ENCODE measurements around the gene PLGRKT. TPM values are rescaled to one million over a fixed set of nuclear protein-coding genes. Genes with fewer than 3 reads are reported as not detected.

Gene PLGRKT
- total RNA-seq, 4 donors from 2014 or later = 8.9 to 15.3 (median 12.3) TPM

DNA sequence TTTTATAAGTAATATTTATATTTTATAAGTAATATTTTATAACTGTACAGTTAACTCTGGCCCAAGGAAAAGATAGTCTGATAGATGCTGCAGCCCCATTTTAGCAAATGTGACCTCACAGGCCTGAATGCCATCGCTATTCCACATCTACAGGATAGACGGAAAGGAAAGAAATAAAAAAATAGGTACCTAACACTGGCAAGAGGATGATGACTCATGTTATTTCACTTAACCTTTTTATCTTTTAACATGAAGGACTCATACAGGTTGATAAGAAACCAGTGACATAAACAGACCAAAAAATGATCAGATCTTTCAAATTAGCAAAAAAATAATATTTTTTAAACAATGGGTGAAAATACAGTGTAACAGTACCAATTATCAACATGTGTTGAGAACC is 15.3 kb upstream of the PLGRKT start:
- ATAC-seq (ENCODE audit: low FRiP score) (no peak), DNase-seq (ENCODE audit: low spot score) (no peak)
- TF ChIP-seq, protein P1, sequence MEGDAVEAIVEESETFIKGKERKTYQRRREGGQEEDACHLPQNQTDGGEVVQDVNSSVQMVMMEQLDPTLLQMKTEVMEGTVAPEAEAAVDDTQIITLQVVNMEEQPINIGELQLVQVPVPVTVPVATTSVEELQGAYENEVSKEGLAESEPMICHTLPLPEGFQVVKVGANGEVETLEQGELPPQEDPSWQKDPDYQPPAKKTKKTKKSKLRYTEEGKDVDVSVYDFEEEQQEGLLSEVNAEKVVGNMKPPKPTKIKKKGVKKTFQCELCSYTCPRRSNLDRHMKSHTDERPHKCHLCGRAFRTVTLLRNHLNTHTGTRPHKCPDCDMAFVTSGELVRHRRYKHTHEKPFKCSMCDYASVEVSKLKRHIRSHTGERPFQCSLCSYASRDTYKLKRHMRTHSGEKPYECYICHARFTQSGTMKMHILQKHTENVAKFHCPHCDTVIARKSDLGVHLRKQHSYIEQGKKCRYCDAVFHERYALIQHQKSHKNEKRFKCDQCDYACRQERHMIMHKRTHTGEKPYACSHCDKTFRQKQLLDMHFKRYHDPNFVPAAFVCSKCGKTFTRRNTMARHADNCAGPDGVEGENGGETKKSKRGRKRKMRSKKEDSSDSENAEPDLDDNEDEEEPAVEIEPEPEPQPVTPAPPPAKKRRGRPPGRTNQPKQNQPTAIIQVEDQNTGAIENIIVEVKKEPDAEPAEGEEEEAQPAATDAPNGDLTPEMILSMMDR (IDR thresholded peaks at IDR 0.05) = no peak

DNA sequence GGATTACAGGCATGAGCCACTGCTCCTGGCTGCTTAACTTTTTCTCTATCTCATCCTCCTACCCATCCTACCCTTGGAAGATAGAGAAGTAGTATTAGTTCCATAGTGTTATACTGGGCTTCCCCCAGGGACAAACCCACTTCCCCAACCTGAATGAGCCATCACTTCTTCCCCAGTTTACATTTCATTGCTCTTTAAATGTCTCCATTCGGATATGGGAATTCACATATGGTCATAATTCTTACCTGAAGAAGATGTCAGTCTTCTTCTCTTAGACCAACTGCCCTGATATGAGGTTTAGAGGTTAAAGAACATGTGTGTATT is 14.5 kb upstream of the PLGRKT start:
- ATAC-seq (ENCODE audit: low FRiP score) (no peak), DNase-seq (ENCODE audit: low spot score) (no peak)
- TF ChIP-seq, protein P1 (IDR thresholded peaks at IDR 0.05) = no peak

GRCh38 chr9:5450359-5451091 is 12.8 kb upstream of the PLGRKT start, which contains the start of gene CD274:
TSS of gene CD274 (plus strand) at chr9:5450542. CDS start at chr9:5456114, 5,572 bp downstream.
- ATAC-seq (ENCODE audit: low FRiP score) (peak; percentile 97), DNase-seq (ENCODE audit: low spot score) (peak; percentile 56)
- TF ChIP-seq, protein P1 (IDR thresholded peaks at IDR 0.05) = no peak

DNA sequence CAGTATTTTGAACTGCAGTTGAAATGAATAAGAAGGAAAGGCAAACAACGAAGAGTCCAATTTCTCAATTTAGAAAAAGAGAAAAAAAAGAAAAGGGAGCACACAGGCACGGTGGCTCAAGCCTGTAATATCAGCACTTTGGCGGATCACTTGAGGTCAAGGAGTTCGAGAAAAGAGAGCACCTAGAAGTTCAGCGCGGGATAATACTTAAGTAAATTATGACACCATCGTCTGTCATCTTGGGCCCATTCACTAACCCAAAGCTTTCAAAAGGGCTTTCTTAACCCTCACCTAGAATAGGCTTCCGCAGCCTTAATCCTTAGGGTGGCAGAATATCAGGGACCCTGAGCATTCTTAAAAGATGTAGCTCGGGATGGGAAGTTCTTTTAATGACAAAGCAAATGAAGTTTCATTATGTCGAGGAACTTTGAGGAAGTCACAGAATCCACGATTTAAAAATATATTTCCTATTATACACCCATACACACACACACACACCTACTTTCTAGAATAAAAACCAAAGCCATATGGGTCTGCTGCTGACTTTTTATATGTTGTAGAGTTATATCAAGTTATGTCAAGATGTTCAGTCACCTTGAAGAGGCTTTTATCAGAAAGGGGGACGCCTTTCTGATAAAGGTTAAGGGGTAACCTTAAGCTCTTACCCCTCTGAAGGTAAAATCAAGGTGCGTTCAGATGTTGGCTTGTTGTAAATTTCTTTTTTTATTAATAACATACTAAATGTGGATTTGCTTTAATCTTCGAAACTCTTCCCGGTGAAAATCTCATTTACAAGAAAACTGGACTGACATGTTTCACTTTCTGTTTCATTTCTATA is 12.0 kb upstream of the PLGRKT start:
- ATAC-seq (ENCODE audit: low FRiP score) (no peak), DNase-seq (ENCODE audit: low spot score) (no peak)
- TF ChIP-seq, protein P1 (IDR thresholded peaks at IDR 0.05) = no peak

DNA sequence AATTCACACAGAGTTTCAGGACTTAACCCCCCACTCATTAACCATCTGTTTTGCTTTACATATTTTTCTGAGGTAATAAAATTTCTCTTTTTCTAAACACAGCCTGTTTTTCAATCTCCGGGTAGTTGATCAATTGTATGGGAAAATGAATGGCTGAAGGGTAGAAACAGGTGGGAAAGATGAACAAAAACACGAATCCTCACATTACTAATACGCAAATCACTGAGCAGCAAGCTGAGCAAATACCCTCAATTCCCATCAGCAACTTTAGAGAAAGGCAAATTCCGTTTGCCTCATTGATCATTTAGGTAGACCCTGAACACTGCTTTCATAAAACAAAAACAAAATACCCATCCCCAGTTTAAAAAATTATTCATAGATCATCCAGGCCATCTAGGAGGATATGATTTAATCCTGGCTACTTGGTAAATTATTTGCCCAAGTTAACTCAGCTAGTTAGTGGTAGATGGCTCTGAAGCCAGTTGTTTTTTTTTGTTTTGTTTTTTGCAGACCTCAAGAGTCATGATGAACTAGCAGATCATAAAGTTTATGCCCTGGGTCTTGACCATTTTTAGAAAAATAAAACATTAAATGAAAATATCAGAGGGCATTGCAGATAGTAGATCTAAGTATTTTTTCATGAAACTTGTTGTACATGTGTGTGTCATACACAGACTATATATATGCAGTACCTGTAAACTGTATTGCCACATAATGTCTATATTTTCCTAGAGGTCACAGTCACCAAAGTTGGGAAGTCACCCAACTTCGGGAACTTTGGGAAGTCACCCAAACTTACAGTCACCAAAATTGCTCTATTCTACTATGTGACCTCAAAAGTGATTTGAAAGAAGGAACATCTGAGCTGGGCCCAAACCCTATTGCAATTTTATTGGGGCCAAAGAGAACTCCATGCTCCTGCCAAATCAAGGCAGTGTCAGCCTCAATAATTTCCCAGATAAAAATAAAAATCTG is 11.0 kb upstream of the PLGRKT start:
- ATAC-seq (ENCODE audit: low FRiP score) = no peak

GRCh38 chr9:5448016-5448415 is 10.3 kb upstream of the PLGRKT start:
- TF ChIP-seq, protein P1 (IDR thresholded peaks at IDR 0.05) = no peak
- ATAC-seq (ENCODE audit: low FRiP score) = no peak
- DNase-seq (ENCODE audit: low spot score) = no peak

More for the DNA sequence above, 11.0 kb upstream of the PLGRKT start:
- TF ChIP-seq, protein P1 (IDR thresholded peaks at IDR 0.05) = no peak
- no peak for DNase-seq (ENCODE audit: low spot score)

Data from omental fat pad (tissue), 4 donors.